BJ (cell line): ENCODE results near the gene EXOC6B. TPM values are rescaled to one million over a fixed set of nuclear protein-coding genes. Genes with fewer than 3 reads are reported as not detected.

Experiments used
- CTCF ChIA-PET: fragments of 350-600 bp; formaldehyde crosslinking; extraction: SDS; loops from one replicate; lab custom pipeline; 2021; ENCODE audit warnings: antibody characterized with exemption, inconsistent platforms; lab: Yijun Ruan, JAX
- POLR2A ChIA-PET: fragments of 300-600 bp; sonication (Branson Sonifier 250); formaldehyde crosslinking; extraction: SDS; loops from one replicate; lab custom pipeline; 2021; ENCODE audit warnings: antibody characterized with exemption; lab: Charles Lee
- DNase-seq: peaks from one replicate; pipeline ENCODE4 v3.0.0-alpha.2; 2011; ENCODE audit warnings: low read depth
- H3K27me3 ChIP-seq: 2 replicates; pipeline ENCODE4 v1.6.0; 2011; ENCODE audit warnings: low read length; ENCODE audit not compliant: control insufficient read depth, insufficient read depth
- H3K36me3 ChIP-seq: 2 replicates; pipeline ENCODE4 v1.5.1; 2011; ENCODE audit warnings: low read length; ENCODE audit not compliant: control insufficient read depth, insufficient read depth
- H3K4me3 ChIP-seq: 2 replicates; pipeline ENCODE4 v1.5.1; 2011; ENCODE audit warnings: low read depth, mild to moderate bottlenecking, control low read depth, low read length
- polyA plus RNA-seq: library from polyadenylated mRNA; depleted of rRNA; stranded (reverse); fragments of >200 nt; gene quantifications from 2 replicates; pipeline ENCODE4 v1.2.3, GENCODE V29; 2011
- TF ChIP-seq, protein P1 (sequence below): IDR thresholded peaks from 2 replicates; pipeline ENCODE4 v1.5.1; 2011; ENCODE audit warnings: low read depth, mild to moderate bottlenecking, control low read depth, inconsistent platforms, low read length, moderate library complexity; ENCODE audit not compliant: insufficient read depth

EXOC6B gene
- polyA plus RNA-seq, 1 experiment = 15.5 TPM

DNA sequence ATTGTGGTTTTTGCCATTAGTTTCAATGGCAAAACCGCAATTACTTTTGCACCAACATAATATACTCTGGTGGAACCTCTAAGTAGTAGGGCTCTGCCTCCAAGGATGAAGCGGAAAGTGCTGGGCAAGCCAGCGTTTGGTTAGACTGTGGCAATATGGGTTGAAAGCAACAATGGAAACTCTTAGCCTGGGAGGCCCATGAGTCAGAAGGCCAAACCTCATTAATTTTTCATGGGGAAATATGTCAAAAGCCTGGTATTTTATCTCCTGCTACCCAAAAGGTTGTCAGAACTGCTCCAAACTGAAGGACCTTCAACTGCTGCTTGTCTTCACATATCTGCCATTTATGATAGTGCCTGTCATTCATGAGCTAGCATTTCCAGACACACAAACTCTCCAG, 499.1 kb downstream of the EXOC6B start:
- DNase-seq = no peak
- Histone ChIP-seq H3K27me3 (no peaks in the 10 kb centered on the region), H3K36me3 (no peaks in the 10 kb centered on the region), H3K4me3 (no peak overlapping the region)
- ChIA-PET POLR2A (no interaction called here), CTCF (no interaction called here)
- TF ChIP-seq, protein P1, sequence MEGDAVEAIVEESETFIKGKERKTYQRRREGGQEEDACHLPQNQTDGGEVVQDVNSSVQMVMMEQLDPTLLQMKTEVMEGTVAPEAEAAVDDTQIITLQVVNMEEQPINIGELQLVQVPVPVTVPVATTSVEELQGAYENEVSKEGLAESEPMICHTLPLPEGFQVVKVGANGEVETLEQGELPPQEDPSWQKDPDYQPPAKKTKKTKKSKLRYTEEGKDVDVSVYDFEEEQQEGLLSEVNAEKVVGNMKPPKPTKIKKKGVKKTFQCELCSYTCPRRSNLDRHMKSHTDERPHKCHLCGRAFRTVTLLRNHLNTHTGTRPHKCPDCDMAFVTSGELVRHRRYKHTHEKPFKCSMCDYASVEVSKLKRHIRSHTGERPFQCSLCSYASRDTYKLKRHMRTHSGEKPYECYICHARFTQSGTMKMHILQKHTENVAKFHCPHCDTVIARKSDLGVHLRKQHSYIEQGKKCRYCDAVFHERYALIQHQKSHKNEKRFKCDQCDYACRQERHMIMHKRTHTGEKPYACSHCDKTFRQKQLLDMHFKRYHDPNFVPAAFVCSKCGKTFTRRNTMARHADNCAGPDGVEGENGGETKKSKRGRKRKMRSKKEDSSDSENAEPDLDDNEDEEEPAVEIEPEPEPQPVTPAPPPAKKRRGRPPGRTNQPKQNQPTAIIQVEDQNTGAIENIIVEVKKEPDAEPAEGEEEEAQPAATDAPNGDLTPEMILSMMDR = no peak

DNA sequence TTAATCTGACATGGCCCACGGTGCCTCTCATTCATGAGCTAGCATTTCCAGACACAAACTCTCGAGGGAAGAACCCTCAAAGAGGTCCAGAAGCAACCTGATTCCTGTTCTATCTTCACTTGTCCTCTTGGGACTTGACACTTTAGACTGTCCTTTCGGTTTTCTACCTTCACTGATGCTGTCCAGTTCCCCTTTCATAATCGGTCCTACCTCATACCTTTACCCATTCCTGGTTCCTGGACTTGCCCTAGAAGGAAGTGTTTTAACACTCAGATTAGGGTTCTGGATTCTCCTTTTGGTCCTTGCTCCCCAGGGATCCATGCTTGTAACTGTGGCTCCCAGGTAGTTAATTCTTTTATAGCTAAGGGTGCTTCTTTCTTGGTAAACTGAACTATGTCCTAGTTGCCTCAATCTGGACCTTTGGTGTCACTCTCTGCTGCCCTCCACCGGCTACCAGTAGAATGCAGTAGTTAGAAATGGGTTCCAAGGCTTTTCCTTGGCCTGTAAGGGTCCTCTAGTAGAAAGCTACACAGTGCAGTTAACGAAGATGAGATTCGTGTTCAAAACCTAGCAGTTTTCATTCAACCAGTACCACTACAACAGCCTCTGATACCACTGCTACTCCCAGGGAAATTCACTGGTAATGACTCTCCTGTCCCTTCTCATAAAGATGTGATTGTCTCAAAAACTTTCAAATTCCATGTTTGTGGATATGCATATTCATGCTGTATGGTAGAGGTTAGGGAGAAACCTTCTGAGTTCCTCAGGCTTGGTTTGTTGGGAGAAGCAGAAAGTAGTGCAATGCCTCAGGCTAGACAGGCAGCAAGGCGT, 500.0 kb downstream of the EXOC6B start:
- TF ChIP-seq, protein P1 = peak; percentile 60
- ChIA-PET POLR2A (no interaction called here), CTCF (interaction anchor here (1.0 to 1.8 kb wide), 5 partner anchors 9 to 37 kb away, joined by 3 to 9 read pairs (median 3); no protein-coding TSS in a partner anchor)
- no peak for DNase-seq
- no peaks in the 10 kb centered on the region for H3K27me3 ChIP-seq
- H3K4me3 ChIP-seq = no peak overlapping the region
- no peaks in the 10 kb centered on the region for H3K36me3 ChIP-seq

DNA sequence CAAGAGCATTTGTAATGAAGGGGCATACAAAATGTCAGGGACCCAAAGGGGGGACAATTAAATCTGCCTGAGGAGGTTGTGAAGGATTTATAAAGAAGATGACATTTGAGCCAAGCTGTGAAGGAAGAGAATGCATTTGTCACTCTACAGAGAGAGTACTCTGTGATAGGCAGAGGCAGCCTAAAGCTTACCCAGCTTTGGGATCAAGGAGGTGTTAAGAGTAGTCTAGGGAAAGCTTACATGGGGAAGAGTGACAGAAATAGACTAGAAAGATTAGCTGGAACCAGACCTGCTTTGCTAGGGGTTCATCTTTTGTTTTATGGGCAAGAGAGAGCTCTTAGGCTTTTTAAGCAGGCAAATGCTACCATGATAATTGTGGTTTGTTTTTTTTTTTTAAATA, 509.1 kb downstream of the EXOC6B start:
- TF ChIP-seq, protein P1 = no peak
- ChIA-PET POLR2A (no interaction called here), CTCF (interaction anchor here (1.4 to 2.3 kb wide), 2 partner anchors 9 to 21 kb away, joined by 3 to 9 read pairs; no protein-coding TSS in a partner anchor)
- Histone ChIP-seq H3K4me3 (no peak overlapping the region), H3K27me3 (no peaks in the 10 kb centered on the region), H3K36me3 (no peaks in the 10 kb centered on the region)
- no peak for DNase-seq

DNA sequence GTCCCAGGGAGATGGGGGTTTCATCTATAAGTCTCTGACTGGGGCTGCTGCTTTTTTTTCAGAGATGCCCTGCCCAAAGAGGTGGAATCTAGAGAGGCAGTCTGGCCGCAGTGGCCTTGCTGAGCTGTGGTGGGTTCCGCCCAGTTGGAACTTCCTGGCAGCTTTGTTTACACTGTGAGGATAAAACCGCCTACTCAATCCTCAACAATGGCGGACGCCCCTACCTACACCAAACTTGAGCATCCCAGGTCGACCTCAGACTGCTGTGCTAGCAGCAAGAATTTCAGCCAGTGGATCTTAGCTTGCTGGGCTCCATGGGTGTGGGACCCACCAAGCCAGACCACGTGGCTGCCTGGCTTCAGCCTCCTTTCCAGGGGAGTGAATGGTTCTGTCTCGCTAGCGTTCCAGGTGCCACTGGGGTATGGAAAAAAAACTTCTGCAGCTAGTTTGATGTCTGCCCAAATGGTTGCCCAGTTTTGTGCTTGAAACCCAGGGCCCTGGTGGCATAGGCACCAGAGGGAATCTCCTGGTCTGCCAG, 525.6 kb downstream of the EXOC6B start:
- TF ChIP-seq, protein P1 = no peak
- ChIA-PET CTCF (interaction anchor here (1.8 kb wide), 1 partner anchor 9 kb away, joined by 4 read pairs; no protein-coding TSS in a partner anchor), POLR2A (no interaction called here)
- H3K4me3 ChIP-seq = no peak overlapping the region
- DNase-seq = no peak
- no peaks in the 10 kb centered on the region for H3K27me3 ChIP-seq
- no peaks in the 10 kb centered on the region for H3K36me3 ChIP-seq

DNA sequence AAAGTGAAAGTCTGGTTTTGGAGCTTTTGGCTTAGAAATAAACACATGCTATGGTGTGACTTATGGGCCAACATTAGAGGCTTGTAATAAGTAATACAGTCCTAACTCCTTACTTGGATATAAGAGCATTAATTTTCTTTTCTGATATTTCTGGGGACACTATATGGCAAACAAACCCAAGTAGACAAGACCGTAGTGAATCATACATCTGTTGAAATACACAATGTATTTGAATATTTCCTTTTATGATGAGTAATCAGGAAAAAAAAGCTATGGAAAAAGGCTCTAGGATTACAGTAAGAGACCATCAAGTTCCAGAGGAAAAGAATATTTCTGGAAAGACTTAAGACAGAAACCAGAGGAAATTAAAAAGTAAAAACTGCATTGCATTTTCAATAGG, 532.2 kb downstream of the EXOC6B start:
- POLR2A ChIA-PET = no interaction called here
- DNase-seq = no peak
- no peaks in the 10 kb centered on the region for H3K36me3 ChIP-seq
- CTCF ChIA-PET = no interaction called here
- TF ChIP-seq, protein P1 = no peak
- no peaks in the 10 kb centered on the region for H3K27me3 ChIP-seq
- H3K4me3 ChIP-seq = no peak overlapping the region
